Loucy (cell line): Measurements from ENCODE around the gene CLNK.

Experiments
- H2AFZ ChIP-seq: fragments of 200-600 bp; sonication (generic); 2 replicates; pipeline ENCODE4 v1.6.0; 2016; ENCODE audit warnings: antibody characterized with exemption, mild to moderate bottlenecking, low read length, moderate library complexity
- H3F3A ChIP-seq: fragments of 200-600 bp; 2 replicates; pipeline ENCODE4 v1.6.0; 2016; ENCODE audit warnings: antibody characterized with exemption, low read depth, mild to moderate bottlenecking
- H3K27me3 ChIP-seq: fragments of 200-600 bp; sonication (generic); 2 replicates; pipeline ENCODE4 v1.6.1; 2014; ENCODE audit warnings: low read length, mild to moderate bottlenecking; ENCODE audit not compliant: insufficient read depth, poor library complexity, severe bottlenecking
- H3K36me3 ChIP-seq: fragments of 200-600 bp; sonication (generic); 2 replicates; pipeline ENCODE4 v1.6.1; 2016; ENCODE audit warnings: low read length; ENCODE audit not compliant: insufficient read depth
- H3K4me1 ChIP-seq: fragments of 200-600 bp; sonication (generic); 2 replicates; pipeline ENCODE4 v1.5.1; 2014; ENCODE audit warnings: low read length, mild to moderate bottlenecking; ENCODE audit not compliant: insufficient read depth, poor library complexity, severe bottlenecking
- H3K4me2 ChIP-seq: fragments of 200-600 bp; sonication (generic); 2 replicates; pipeline ENCODE4 v1.6.0; 2014; ENCODE audit warnings: antibody characterized with exemption, low read length, low read depth, mild to moderate bottlenecking; ENCODE audit not compliant: poor library complexity, severe bottlenecking
- H3K4me3 ChIP-seq: fragments of 200-600 bp; sonication (generic); 2 replicates; pipeline ENCODE4 v1.5.1; 2014; ENCODE audit warnings: low read length, mild to moderate bottlenecking, mixed read lengths; ENCODE audit not compliant: poor library complexity, severe bottlenecking
- H3K79me2 ChIP-seq: fragments of 200-600 bp; sonication (generic); 2 replicates; pipeline ENCODE4 v1.6.1; 2014; ENCODE audit warnings: low read length; ENCODE audit not compliant: insufficient read depth
- H3K9ac ChIP-seq: fragments of 200-600 bp; sonication (generic); 2 replicates; pipeline ENCODE4 v1.6.0; 2014; ENCODE audit warnings: mild to moderate bottlenecking, low read depth, low read length, moderate library complexity; ENCODE audit not compliant: poor library complexity, severe bottlenecking
- H3K9me2 ChIP-seq: fragments of 200-600 bp; sonication (generic); replicated peaks from 2 replicates; pipeline ENCODE4 v1.6.1; 2016; ENCODE audit warnings: low read depth, low read length, mixed read lengths
- H3K9me3 ChIP-seq: fragments of 200-600 bp; sonication (generic); 2 replicates; pipeline ENCODE4 v1.6.1; 2014; ENCODE audit warnings: mild to moderate bottlenecking, antibody characterized with exemption, low read length, low read depth; ENCODE audit not compliant: insufficient read depth
- H4K20me1 ChIP-seq: fragments of 200-600 bp; sonication (generic); 2 replicates; pipeline ENCODE4 v1.6.0; 2014; ENCODE audit warnings: antibody characterized with exemption, low read length, mild to moderate bottlenecking; ENCODE audit not compliant: insufficient read depth, poor library complexity, severe bottlenecking
- CTCF ChIP-seq: fragments of 200-600 bp; sonication (generic); conservative IDR thresholded peaks from 2 replicates; pipeline ENCODE4 v1.5.1; 2014; ENCODE audit warnings: mild to moderate bottlenecking, antibody characterized with exemption, low read length
- EZH2phosphoT487 ChIP-seq: fragments of 200-600 bp; IDR thresholded peaks from 2 replicates; pipeline ENCODE4 v1.6.1; 2018; ENCODE audit warnings: antibody characterized with exemption, mild to moderate bottlenecking, moderate library complexity, borderline replicate concordance

Gene CLNK

GRCh38 chr4:10701702-10702460 lies 17.3 kb upstream of the CLNK start:
- no peak for TF ChIP-seq EZH2phosphoT487
- no peak for TF ChIP-seq CTCF
- no peak overlapping the region for H3K4me3 ChIP-seq
- H3K9me3 ChIP-seq, result peaks cover 2% of the 10 kb centered on the region; the same call in 1 of the 2 replicates
- H3K4me1 ChIP-seq, result peaks cover 66% of the 10 kb centered on the region
- peak overlapping the region; percentile 28 for H3K4me2 ChIP-seq
- no peaks in the 10 kb centered on the region for H3F3A ChIP-seq
- no peaks in the 10 kb centered on the region for H3K27me3 ChIP-seq
- H3K9ac ChIP-seq, result peak overlapping the region; percentile 4
- 0 out of 2 replicates have a peak overlapping the region, but pooled peaks have one; percentile 4 for H2AFZ ChIP-seq
- no peaks in the 10 kb centered on the region for H3K79me2 ChIP-seq
- H3K9me2 ChIP-seq, result no peaks in the 10 kb centered on the region
- no peaks in the 10 kb centered on the region for H3K36me3 ChIP-seq
- no peaks in the 10 kb centered on the region for H4K20me1 ChIP-seq

GRCh38 chr4:10701161-10701560 lies 16.6 kb upstream of the CLNK start:
- Histone ChIP-seq H3K4me3 (no peak overlapping the region), H3K4me1 (peaks cover 64% of the 10 kb centered on the region), H3K36me3 (no peaks in the 10 kb centered on the region), H2AFZ (no peak overlapping the region), H3K27me3 (no peaks in the 10 kb centered on the region), H4K20me1 (no peaks in the 10 kb centered on the region), H3K79me2 (no peaks in the 10 kb centered on the region), H3K4me2 (peak overlapping the region; percentile 28), H3K9me3 (peaks cover 2% of the 10 kb centered on the region; the same call in 1 of the 2 replicates), H3K9ac (peak overlapping the region; percentile 4), H3F3A (no peaks in the 10 kb centered on the region), H3K9me2 (no peaks in the 10 kb centered on the region)
- TF ChIP-seq CTCF, result no peak
- no peak for TF ChIP-seq EZH2phosphoT487

- peaks cover 2% of the 10 kb centered on the region; the same call in 1 of the 2 replicates for H3K9me3 ChIP-seq
- H3K36me3 ChIP-seq, result no peaks in the 10 kb centered on the region
- no peak overlapping the region for H3K4me3 ChIP-seq
- H3K9me2 ChIP-seq, result no peaks in the 10 kb centered on the region
- TF ChIP-seq CTCF, result no peak
- TF ChIP-seq EZH2phosphoT487, result no peak
- peaks cover 34% of the 10 kb centered on the region for H3K4me1 ChIP-seq
- H3K27me3 ChIP-seq, result no peaks in the 10 kb centered on the region
- no peak overlapping the region for H3K9ac ChIP-seq
- H2AFZ ChIP-seq, result no peak overlapping the region
- no peaks in the 10 kb centered on the region for H3F3A ChIP-seq
- no peaks in the 10 kb centered on the region for H4K20me1 ChIP-seq
- H3K79me2 ChIP-seq, result no peaks in the 10 kb centered on the region
- H3K4me2 ChIP-seq, result no peak overlapping the region
Observed at GRCh38 chr4:10698172-10698571, 13.6 kb upstream of the CLNK start.
